Measurements from ENCODE around the gene ST7.

DNA sequence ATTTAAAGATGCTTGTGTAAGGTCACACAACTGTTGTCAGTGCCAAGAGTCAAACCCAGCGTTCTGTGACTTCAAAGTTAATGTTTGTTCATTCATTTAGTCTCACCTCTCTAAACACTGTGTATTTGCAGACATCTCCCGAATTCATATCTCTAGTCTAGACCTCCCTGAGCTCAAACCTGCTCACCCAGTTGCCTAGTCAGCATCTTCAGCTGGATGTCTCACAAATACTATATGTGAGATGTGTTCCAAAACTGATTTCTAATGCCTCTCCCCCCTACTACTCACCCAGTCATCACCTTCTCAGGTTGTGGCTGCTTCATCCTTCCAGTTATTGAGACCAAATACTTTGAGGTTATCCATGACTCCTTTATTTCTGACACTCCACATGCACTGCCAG, 91.4 kb downstream of the ST7 start:
- TF ChIP-seq, protein P1, sequence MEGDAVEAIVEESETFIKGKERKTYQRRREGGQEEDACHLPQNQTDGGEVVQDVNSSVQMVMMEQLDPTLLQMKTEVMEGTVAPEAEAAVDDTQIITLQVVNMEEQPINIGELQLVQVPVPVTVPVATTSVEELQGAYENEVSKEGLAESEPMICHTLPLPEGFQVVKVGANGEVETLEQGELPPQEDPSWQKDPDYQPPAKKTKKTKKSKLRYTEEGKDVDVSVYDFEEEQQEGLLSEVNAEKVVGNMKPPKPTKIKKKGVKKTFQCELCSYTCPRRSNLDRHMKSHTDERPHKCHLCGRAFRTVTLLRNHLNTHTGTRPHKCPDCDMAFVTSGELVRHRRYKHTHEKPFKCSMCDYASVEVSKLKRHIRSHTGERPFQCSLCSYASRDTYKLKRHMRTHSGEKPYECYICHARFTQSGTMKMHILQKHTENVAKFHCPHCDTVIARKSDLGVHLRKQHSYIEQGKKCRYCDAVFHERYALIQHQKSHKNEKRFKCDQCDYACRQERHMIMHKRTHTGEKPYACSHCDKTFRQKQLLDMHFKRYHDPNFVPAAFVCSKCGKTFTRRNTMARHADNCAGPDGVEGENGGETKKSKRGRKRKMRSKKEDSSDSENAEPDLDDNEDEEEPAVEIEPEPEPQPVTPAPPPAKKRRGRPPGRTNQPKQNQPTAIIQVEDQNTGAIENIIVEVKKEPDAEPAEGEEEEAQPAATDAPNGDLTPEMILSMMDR (IDR thresholded peaks at IDR 0.05) = no peak
- no peak for TF ChIP-seq TCF7L2 (IDR thresholded peaks at IDR 0.05; ENCODE audit: low read depth, low read length)
- no peak for TF ChIP-seq POLR2AphosphoS5 (IDR thresholded peaks at IDR 0.05; ENCODE audit: low read depth, low read length)
- no peak for TF ChIP-seq SIN3A (IDR thresholded peaks at IDR 0.05; ENCODE audit: borderline replicate concordance, insufficient read depth, low read depth, low read length)
- TF ChIP-seq, protein P2, sequence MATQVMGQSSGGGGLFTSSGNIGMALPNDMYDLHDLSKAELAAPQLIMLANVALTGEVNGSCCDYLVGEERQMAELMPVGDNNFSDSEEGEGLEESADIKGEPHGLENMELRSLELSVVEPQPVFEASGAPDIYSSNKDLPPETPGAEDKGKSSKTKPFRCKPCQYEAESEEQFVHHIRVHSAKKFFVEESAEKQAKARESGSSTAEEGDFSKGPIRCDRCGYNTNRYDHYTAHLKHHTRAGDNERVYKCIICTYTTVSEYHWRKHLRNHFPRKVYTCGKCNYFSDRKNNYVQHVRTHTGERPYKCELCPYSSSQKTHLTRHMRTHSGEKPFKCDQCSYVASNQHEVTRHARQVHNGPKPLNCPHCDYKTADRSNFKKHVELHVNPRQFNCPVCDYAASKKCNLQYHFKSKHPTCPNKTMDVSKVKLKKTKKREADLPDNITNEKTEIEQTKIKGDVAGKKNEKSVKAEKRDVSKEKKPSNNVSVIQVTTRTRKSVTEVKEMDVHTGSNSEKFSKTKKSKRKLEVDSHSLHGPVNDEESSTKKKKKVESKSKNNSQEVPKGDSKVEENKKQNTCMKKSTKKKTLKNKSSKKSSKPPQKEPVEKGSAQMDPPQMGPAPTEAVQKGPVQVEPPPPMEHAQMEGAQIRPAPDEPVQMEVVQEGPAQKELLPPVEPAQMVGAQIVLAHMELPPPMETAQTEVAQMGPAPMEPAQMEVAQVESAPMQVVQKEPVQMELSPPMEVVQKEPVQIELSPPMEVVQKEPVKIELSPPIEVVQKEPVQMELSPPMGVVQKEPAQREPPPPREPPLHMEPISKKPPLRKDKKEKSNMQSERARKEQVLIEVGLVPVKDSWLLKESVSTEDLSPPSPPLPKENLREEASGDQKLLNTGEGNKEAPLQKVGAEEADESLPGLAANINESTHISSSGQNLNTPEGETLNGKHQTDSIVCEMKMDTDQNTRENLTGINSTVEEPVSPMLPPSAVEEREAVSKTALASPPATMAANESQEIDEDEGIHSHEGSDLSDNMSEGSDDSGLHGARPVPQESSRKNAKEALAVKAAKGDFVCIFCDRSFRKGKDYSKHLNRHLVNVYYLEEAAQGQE (IDR thresholded peaks at IDR 0.05; ENCODE audit: insufficient read depth in 1 of 2, low read depth in 2 of 2, low read length in 1 of 2) = no peak

Data from Panc1 (cell line).